HG02759 (cell line): ENCODE data around the gene ST8SIA4.
"Not testable (repeated sequence)": the region's sequence is repeated elsewhere in the genome, so short reads cannot be mapped to it uniquely, and the experiment has no call there.

ENCODE experiments used
- ATAC-seq: cut with Tn5 transposase; IDR thresholded peaks from one replicate; pipeline ENCODE4 v1.9.1; 2021; ENCODE audit warnings: mild to moderate bottlenecking, moderate library complexity; ENCODE audit not compliant: unreplicated experiment

The ST8SIA4 gene

DNA sequence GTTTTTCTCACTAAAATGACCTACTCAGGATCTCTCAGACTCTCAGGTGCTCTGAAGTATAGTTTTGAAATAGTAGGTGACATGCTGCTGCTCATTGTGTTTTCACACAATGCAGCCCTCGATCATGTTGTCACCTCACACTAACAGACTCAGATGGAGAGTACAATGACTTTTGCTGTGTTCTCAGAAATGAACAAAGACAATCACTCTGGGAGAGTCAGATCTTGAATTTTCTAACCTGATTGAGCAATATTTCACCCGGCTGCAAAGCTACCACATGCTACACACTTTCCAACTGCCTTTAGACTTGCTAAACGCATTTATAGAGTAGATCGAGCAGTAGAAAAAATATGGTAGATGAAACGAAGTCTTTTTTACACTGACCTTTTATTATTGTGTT, 113.4 kb downstream of the ST8SIA4 start:
- no peak for ATAC-seq

DNA sequence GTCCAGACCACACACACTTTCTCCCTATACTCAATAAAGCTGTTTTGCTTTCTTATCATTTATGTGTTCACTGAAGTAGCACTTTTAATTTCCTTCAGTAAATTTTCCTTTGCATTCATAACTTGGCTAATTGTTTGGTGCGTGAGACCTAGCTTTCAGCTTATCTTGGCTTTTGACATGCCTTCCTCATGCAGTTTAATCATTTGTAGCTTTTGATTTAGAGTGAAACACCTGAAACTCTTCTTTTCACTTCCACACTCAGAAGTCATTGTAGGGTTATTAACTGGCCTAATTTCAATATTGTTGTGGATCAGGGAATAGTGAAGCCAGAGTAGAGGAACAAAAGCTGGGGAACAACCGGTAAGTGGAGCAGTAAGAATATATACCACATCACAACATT, 114.7 kb downstream of the ST8SIA4 start:
- ATAC-seq, result peak; percentile 41

DNA sequence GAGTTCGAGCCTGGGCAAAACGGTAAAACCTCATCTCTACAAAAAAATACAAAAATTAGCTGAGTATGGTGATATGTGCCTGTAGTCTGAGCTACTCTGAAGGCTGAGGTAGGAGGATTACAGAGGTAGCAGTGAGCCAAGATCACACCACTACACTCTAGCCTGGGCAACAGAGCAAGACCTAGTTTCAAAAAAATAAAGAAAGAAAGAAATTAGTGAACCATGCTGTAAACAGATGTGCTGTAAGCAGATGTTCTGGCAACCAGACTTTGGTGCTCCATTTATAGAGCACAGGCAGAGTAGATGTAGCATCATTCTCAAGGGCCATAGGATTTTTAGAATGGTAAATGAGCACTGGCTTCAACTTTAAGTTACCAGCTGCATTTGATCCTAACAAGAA, 115.4 kb downstream of the ST8SIA4 start:
- peak; percentile 71 for ATAC-seq

DNA sequence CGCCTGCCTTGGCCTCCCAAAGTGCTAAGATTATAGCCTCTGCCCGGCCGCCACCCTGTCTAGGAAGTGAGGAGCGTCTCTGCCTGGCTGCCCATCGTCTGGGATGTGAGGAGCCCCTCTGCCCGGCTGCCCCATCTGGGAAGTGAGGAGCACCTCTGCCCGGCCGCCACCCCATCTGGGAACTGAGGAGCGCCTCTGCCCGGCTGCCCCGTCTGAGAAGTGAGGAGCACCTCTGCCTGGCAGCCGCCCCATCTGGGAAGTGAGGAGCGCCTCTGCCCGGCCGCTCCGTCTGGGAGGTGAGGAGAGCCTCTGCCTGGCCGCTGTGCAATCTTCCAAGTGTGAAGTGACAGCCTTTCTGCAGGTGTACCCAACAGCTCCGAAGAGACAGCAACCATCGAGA, 117.5 kb downstream of the ST8SIA4 start:
- not testable (repeated sequence) for ATAC-seq

DNA sequence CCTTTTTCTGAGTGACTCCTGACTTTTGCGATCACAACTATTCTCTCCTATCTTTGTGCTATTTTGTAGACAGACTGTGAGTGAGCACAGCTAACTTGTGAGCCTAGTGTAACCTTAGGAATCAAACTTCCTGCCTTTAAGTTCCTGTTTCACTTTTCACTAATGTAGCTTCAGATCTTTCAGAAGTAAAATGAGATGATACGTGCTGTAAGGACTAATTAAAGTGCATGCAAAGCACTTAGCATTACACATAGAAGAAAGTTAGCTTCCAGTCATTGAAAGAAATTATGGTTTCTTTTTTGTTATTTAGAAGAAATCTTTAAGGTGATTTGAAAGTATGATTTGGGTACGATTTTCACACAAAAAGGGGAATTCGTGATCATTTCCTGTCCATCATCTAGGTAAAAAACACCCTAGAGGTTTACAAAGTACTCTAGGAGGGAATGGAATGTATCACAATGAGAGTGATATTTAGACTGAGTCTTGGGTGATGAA, 122.7 kb downstream of the ST8SIA4 start:
- peak; percentile 76 for ATAC-seq

DNA sequence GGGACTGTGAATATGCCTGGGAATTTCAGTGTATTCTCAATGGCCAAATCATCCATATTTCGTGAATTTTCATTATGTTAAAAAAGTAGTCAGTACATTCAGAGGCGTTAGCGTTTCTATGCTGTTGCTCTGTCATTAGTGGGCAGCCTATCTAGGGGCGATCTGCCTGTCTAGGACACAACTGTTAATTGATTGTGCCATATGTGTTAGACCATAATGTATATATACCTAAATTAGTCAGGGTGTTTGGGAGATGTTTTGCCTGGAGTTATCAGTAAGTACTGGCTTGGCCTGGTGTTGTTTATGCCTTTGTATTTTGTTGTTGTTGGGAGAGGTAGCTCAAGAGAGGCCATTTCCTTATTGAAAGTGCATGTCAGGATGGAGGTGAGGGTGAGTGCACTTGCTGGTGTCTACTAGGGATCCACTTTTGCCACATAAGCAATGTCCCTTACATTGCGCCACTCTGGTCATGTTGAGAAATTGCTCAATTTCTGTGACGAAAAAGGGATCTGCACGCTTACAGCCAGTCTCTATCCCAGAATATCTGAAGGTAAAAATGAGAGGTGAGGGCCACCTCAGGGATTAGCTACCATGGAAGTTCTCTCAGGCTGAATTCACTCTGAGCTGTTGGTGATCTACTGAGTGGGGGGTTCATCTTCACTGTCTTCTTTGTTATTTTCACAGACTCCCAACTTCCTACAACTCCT, 123.3 kb downstream of the ST8SIA4 start:
- ATAC-seq, result peak; percentile 31

DNA sequence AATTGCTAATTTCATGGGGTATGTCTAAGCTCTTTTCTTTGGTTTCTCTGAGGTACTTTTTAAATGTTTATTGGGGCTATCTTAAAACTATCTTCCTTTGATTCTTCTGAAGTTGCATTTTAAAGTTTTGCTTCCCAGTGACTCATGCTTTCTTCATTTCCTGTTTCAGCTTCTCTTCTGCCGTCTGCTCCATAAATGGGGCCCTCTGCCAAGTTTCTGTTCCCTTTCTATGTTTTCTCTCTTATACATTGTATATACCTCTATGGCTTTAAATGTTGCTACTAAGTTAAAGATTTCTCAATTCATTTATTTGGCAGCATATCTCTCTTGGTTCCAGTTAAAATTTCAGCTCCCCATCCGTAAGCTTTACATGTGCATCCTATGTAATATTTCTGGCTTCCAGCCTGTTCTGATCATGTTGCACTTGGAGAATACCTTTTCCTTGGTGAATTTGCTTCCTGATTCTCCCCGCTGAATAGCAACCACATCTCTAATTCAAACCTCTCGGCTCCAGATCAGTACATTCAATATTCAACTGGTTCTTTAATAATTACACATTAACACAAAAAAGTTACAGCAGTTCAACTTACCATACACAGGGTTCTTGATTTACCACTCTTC, 125.3 kb downstream of the ST8SIA4 start:
- ATAC-seq, result peak; percentile 76

DNA sequence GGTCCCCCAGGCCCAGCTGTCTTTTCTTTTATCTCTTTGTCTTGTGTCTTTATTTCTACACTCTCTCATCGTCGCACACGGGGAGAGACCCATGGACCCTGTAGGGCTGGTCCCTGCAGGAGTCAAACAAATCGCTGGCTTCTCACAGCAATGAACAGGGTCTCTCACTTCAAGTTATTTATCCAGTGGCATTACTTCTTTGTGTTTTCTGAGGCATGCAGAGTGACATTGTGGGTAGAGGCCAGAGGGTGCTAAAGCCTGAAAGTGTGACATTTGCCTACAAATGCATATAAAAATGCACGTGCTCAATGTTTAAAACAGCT, 127.6 kb downstream of the ST8SIA4 start:
- ATAC-seq, result no peak

DNA sequence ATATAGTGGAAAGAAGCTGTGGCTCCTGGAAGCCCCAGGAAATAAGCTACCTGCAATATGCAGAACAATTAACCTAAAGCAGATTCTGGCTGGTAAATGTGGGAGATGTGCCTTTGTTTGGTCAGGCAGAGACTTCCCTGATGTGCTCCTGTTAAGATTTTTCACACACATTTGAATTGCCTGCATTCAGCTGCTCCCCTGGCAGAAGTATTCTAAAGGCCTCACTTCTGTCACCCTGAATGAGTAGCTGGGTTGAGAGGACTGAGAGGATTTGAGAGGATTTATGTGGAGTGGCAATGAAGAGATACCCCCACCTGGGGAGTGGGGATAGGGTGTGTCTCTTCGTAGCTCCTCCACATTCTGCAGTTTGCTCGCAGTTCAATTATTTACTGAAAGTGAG, 130.5 kb downstream of the ST8SIA4 start:
- no peak for ATAC-seq

DNA sequence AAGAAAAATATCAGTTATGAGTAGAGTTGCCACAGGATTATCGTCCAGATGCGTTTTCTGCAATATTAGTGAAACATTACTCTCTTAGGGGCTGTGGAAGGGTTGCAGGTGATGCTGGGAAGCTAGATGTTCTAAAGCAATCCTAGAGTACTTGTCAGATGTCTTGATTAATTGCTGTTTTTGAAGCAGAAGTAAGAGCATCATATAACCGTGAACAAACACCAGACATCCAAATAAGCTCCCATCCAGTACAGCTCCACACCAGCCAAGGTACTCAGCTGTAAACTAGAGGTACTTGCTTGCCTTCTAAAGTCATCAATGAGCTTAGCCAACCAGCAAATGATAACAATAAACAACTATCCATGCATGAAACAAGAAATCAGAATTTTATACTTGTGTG, 131.1 kb downstream of the ST8SIA4 start:
- no peak for ATAC-seq

DNA sequence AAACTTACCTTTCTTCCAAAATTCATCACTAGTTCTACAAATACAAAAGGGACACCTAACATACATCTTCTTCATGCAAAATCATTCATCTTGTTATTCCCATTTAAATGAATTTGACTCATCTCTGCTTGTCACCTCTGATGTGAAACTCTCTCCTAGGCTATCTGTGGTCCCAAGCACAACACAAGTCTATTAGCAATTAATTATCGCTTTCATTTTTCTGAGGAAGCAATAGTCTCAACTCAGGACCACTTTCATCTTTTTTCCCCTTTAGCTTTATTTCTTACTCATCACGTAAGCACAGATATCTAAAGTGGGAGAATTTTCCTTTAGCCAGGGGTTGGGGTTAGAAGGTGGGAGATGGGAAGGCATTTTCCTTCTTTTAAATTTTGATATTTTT, 131.9 kb downstream of the ST8SIA4 start:
- no peak for ATAC-seq

DNA sequence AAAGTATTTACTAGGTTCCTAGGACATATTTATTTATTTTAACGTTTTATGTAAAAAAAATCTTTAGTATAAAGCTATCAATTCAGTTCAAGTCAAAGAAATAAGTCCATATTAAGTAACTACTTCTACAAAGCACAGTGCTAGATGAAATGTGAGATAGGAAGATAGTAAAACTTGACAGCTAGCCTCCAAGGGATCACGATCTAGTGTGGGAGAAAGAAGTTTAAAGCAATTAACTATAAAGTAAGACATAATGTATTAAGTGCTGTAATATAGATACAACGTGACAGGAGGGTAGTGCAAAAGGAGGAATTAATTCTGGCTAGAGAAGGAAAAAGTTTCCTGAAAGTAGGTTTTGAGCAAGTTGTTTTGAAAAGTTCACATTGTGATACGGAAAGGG, 134.9 kb downstream of the ST8SIA4 start:
- ATAC-seq, result no peak

DNA sequence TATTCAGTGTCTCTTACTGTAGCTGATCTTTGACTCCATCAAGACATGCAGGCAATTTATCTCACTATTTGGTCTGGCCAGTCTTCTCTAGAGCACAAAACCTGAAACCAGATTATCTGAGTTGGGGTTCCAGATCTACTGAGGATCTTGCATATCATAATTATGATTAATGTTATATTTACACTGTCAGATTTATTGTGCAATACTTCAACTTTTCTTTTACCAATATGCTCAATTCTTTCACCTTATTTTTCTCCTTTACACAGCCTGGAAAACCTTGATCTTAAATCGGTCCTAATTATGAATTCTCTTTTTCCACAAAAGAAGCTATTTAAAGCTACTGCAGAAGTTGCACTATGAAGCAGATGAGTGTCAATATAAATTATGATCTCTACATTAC, 140.1 kb downstream of the ST8SIA4 start:
- ATAC-seq, result no peak

DNA sequence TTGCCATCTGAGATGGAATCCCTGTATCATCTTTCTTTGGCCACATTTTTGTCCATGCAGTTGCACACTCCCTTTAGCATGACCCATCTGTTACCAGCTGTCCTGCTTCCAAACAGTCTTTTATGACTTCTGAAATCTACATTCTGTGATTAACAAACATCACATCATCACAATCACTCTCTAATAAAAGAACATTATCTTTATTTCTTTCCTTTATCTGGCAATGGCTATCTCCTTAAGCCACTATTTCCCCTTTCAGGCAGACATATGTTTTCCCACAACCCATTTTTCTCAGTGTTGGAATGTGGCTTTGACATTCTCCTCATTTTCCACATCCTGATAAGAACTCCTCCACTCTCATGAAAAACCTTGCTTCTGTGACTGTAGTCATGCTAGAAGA, 141.0 kb downstream of the ST8SIA4 start:
- ATAC-seq, result no peak

DNA sequence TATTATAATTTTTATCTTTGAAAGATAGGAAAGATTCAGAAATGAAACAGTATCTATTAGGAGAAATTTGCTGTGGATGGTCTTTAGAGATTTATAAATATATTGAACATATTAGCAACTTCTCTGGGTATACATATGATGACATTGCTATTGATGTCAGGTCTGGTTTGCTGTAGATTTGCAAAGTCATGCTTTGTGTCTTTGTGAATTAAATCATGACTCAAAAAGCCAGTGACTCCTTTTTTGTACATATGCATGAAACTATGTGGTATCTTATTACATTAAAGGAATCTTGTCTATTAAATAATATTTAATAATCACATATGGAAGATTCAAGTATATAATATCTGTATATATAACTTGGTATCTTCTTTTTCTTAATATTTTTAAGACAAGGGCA, 141.9 kb downstream of the ST8SIA4 start:
- no peak for ATAC-seq

DNA sequence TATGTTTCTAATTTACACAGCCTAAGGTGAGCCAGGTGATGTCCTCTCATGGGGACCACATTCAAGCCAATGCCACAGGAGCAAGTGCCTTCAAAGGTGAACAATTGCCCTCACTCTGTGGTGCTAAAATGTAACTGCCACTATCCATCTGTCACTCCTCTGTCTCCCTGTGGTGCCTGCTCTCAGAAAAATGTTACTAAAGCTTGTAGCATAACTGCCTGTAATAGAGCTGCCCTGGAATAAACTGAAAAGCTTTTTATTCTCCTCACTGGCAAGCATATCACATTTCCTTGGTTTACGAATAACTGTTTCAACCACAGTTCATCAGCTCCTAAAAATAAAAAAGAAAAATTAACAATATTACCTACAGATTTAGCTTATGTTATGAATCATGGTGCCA, 142.4 kb downstream of the ST8SIA4 start:
- ATAC-seq, result no peak

DNA sequence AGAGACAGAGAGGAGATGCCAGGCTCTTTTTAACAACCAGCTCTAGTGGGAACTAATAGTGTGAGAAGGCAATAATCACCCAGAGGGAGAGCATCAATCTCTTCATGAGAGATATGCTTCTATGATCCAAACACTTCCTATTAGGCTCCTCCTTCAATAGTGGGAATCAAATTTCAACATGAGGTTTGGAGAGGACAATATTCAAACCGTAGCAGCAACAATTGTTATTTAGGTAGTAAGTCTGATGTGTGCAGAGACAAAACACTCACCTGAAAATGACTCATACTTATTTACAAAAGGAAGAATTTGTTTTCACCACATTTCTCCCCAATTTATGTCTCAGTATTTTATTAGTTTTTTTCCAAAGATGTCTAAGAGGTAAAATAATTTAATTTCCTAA, 144.3 kb downstream of the ST8SIA4 start:
- ATAC-seq, result no peak

DNA sequence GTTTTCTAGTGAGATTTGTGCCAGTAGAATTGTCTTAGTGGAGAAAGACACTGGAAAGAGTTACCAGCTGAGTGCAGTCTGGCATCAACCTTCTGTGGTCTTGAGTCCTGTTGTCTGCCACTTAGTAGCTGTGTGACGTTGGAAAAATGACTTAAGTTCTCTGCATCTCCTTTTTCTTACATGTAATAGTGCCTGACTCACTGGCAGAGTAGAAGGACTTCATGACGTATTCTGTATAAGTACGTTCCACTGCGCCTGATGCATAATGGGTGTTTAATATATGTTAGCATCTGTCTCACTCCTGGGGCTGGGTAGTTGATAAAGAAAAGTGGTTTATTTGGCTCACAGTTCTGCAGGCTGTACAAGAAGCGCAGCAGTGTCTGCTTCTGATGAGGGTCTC, 144.8 kb downstream of the ST8SIA4 start:
- no peak for ATAC-seq

DNA sequence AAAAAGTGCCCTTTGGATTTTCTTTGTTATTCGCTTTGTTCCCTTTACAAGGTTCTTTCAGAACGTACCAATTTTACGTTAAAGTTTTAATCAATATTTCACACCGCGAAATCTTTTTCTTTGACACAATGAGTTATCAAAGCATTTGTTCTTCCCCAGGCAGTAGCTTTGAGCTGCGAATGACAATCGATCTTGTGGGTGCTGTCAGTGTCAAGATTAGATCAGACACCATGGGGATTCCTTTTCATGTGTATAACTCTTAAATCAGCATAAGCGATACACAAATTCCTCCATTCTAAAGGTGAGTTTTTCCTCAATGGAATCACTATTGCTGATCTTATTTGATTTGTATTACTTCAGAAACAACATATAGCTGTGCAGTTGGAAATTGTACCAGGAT, 145.5 kb downstream of the ST8SIA4 start:
- no peak for ATAC-seq
